ENCODE results near the gene TPX2.

GRCh38 chr20:31690124-31690666, 48.9 kb upstream of the TPX2 start:
- TF ChIP-seq CTCF (IDR thresholded peaks at IDR 0.05; ENCODE audit: low read length) (no peak), EZH2 (IDR thresholded peaks at IDR 0.05; ENCODE audit: borderline replicate concordance, low read length) (no peak)
